ENCODE data around the gene PDE6A. TPM values are rescaled to one million over a fixed set of nuclear protein-coding genes. Genes with fewer than 3 reads are reported as not detected.

PDE6A gene
- 0.05 TPM in 1 of 2 replicates, not detected in the other for total RNA-seq

DNA sequence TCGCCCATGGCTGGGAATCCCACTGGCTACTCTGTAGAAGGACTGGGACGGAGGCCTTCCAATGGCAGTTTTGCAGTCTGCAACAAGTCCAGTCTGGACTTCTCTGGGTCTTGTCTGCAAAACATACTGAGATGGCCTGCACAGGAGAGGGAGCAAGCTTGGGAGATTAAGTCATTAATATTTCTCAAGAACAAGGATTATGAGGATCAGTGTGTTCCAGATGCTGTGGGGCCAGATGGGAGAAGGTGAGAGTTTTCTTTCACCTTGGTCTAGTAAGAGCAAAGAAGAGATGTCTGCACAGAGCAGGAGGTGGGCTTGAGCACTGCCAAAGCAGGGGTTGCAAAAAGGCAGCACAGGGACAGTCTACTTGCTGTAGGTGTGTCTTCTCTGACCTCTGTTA lies at the start of gene PDE6A:
TSS of gene PDE6A (minus strand) at position 128 of the 400 bp plus-strand sequence. CDS start at position 8, 120 bp downstream.

DNA sequence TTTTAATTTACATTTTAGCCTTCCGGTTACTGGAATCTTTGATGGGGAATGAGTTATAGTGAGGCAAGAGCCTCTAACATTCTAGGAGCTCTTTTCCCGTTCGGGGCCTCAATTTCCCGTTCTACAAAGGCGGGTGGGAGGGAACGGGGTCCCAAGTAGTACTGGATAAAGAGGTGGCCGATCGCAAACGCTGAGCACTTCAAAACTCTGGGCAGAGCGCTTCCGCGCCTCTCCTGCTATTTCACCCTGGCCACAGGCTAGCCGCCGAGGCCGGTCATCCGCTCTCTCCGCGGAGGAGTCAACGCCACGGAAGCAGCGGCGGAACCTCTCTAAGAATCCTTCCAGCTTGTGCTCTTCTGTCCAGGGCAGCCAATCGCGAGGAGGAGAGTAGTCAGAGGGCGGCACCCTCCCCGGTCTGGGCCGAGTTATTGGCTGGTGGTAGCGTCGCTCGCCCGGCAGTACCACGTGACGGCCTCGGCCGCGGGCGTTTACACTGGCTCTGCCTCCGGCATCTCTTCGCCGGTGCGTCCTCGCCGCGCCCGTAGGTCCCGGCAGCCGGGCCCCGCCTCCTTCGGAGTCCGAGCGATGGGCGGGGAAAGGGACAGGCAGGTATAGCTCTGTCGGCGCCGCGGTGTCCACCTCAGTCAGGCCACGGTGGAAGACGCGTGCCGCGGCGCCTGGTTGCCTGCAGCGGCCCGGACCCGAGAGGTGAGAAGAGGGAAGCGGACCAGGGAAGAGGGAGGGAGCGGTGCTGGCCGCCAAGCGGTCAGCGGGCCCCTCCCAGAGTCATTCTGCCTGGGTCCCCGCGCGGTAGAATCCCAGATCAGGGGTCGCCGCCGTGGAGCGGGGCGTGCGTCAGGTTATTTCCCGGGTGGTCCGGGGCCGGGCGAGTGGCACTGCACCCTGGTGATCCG lies 15.9 kb upstream of the PDE6A start, which contains the start of gene SLC26A2:
TSS of gene SLC26A2 (plus strand) at position 487 of the 914 bp plus-strand sequence. CDS start 16,895 bp downstream, outside the sequence.

Other genes starting within 250 kb of the PDE6A start
- 1.1 and 2.4 TPM in 2 replicates for gene PPARGC1B, start 214.5 kb downstream of the PDE6A start, total RNA-seq
- 18.3 and 22.1 TPM in 2 replicates for gene SLC26A2, start 16.0 kb upstream of the PDE6A start, total RNA-seq
- 3.1 and 3.5 TPM in 2 replicates for gene TIGD6, start 55.9 kb upstream of the PDE6A start, total RNA-seq
- gene HMGXB3, start 55.9 kb upstream of the PDE6A start, total RNA-seq: 34.8 and 41.1 TPM in 2 replicates
- not detected in 2 replicates for gene CSF1R, start 141.8 kb upstream of the PDE6A start, total RNA-seq
- 0.69 and 1.6 TPM in 2 replicates for gene PDGFRB, start 211.1 kb upstream of the PDE6A start, total RNA-seq
- gene CDX1, start 222.0 kb upstream of the PDE6A start, total RNA-seq: not detected in 2 replicates
- gene SLC6A7, start 245.3 kb upstream of the PDE6A start, total RNA-seq: not detected in 2 replicates

All from mammary microvascular endothelial cell (primary cell).